Measurements from ENCODE around the gene KRT13. TPM values are rescaled to one million over a fixed set of nuclear protein-coding genes. Genes with fewer than 3 reads are reported as not detected.

KRT13 gene
- total and polyA plus RNA-seq, 2 of the 4 experiments (the other 2 are of a cell fraction), result 0.18 to 0.56 TPM

DNA sequence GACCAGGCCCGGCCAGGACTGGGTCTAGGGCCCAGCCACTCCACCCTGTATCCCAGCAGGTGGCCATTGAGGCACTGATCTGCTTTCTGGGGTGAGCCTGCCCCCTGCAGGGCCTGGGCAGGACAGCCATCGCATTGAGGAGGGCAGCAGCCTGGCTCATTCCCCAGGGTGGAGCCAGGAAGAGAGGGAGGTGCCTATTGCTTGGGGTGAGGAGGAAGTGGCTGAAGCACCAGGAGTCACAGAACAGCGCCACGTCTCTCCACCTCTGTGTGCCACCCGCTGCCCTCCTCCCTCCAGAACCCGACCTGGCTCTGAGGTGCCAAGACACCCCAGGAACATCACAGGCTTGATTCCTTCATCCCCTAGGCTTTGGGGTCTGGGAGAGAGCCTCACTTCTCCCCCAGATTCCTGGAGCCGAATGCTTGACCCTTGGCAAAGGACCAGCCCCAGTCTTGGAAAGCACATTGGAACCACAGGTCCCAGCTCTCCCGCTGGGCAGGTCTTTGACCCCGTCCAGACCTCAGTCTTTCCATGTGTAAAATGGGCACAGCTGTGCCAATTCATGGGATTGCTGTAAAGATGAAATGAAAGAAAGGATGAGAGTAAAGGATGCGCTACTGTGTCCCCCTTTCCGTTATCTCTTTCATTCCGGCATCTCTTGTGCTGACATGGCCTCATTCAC is 8.5 kb downstream of the KRT13 start (continued):
- no peak for TF ChIP-seq FOS (IDR thresholded peaks at IDR 0.05; ENCODE audit: low read depth, low read length)
- TF ChIP-seq MAFK (IDR thresholded peaks at IDR 0.05; ENCODE audit: low read depth, low read length), result no peak

DNA sequence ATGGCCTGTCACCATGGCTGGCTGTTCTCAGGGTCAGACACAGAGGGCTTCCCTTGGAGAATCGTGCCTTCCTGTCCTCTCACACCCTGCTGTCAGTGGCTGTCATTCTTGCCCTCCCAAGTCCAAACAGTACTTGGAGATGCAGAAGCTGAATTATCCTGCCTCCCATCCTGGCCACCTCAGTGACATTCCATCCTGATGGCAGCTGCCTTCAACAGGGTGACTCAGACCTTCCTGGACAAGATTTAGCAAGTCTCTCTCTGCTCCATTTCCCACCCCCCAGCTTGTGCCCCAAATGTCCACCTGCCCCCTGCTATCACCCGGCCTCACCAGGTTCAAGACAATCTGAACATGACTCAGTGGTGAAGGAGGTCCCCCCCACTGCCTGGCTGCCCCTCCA is 10.9 kb downstream of the KRT13 start:
- Histone ChIP-seq H2BK15ac (ENCODE audit: low read depth, low read length) (peak overlapping the region; percentile 82; the same call in 2 of the 3 replicates), H4K20me1 (ENCODE audit: insufficient read depth, low read length) (no peaks in the 10 kb centered on the region), H2AK9ac (replicated peaks; ENCODE audit: low read depth, low read length, poor library complexity) (peak overlapping the region; percentile 81), H2BK20ac (ENCODE audit: low read depth, low read length) (peak overlapping the region; percentile 94), H3K9me3 (ENCODE audit: control insufficient read depth, insufficient read depth, low read length) (no peaks in the 10 kb centered on the region), H3K23ac (ENCODE audit: low read depth, low read length) (peak overlapping the region; percentile 76; the same call in 1 of the 2 replicates), H3K36me3 (ENCODE audit: control insufficient read depth, insufficient read depth, low read length) (no peaks in the 10 kb centered on the region), H4K5ac (ENCODE audit: low read depth, low read length) (peak overlapping the region; percentile 69), H3K4me3 (ENCODE audit: insufficient read depth, low read depth, low read length) (no peak overlapping the region), H3K9me1 (ENCODE audit: insufficient read depth, low read length) (peaks cover 19% of the 10 kb centered on the region), H4K91ac (ENCODE audit: insufficient read depth, low read depth, low read length) (peak overlapping the region; percentile 82), H3K4me1 (ENCODE audit: control insufficient read depth, insufficient read depth, low read length) (peaks cover 17% of the 10 kb centered on the region), H2AK5ac (ENCODE audit: low read depth, low read length) (peak overlapping the region; percentile 97), H3K9ac (ENCODE audit: low read depth, low read length) (no peak overlapping the region), H3K14ac (replicated peaks; ENCODE audit: low read depth, low read length) (peak overlapping the region; percentile 96; the same call in 1 of the 2 replicates), H3K4ac (ENCODE audit: low read depth, low read length) (peak overlapping the region; percentile 91), H3K27ac (ENCODE audit: insufficient read depth, low read length) (no peak overlapping the region; the same call in 1 of the 2 replicates), H3K27me3 (ENCODE audit: control insufficient read depth, insufficient read depth, low read length) (no peaks in the 10 kb centered on the region), H2BK120ac (ENCODE audit: low read depth, low read length) (peak overlapping the region; percentile 94), H2BK5ac (ENCODE audit: low read depth, low read length, poor library complexity, severe bottlenecking) (peak overlapping the region; percentile 86), H3K18ac (ENCODE audit: low read depth, low read length) (peak overlapping the region; percentile 49; the same call in 1 of the 2 replicates), H3K4me2 (ENCODE audit: low read depth, low read length) (no peak overlapping the region), H3K56ac (ENCODE audit: extremely low read depth, insufficient read depth, low read length) (no peak overlapping the region), H2AFZ (replicated peaks; ENCODE audit: low read length, poor library complexity) (peak overlapping the region; percentile 54), H3K79me1 (ENCODE audit: low read depth in 1 of 2, low read length in 2 of 2) (no peaks in the 10 kb centered on the region), H4K8ac (ENCODE audit: low read depth in 2 of 2, low read length in 2 of 2) (peak overlapping the region; percentile 48 to 54)
- CTCF ChIA-PET, result no interaction called here
- in situ Hi-C loops (cut with MboI; ENCODE audit: low sequenced_read_pairs), result no loop called here
- ATAC-seq (ENCODE audit: low read depth) (peak; percentile 27), DNase-seq (peak; percentile 39)
- BruUV-seq (replicated peaks), result no TSS peak
- TF ChIP-seq CTCF (conservative IDR thresholded peaks at IDR 0.05; ENCODE audit: low read depth, low read length) (no peak), CEBPB (IDR thresholded peaks at IDR 0.05; ENCODE audit: low read depth, low read length) (peak; percentile 29; the same call in 1 of the 2 replicates), FOS (IDR thresholded peaks at IDR 0.05; ENCODE audit: low read depth, low read length) (peak; percentile 37; the same call in 1 of the 2 replicates), POLR2A (IDR thresholded peaks at IDR 0.05; ENCODE audit: low read depth, low read length) (no peak)
- POLR2A ChIA-PET (ENCODE audit: unreplicated experiment), result interaction anchor here (0.7 kb wide), 1 partner anchor 9 kb away, joined by 4 read pairs; no protein-coding TSS in a partner anchor
- dilution Hi-C loops (cut with HindIII; ENCODE audit: low sequenced_read_pairs, unreplicated experiment), result no loop called here
- intact Hi-C loops (cut with micrococcal nuclease), result no loop called here
- WGBS, 2 experiments (ENCODE audit: extremely low coverage in 2 of 2, insufficient read length in 1 of 2), result 20% methylated on average over 1 of the region's 2 CpGs; no CpG with 5 or more reads in 1 of the 2 experiments

Measured in IMR-90 (cell line).